ENCODE data around the gene PIP5KL1.

DNA sequence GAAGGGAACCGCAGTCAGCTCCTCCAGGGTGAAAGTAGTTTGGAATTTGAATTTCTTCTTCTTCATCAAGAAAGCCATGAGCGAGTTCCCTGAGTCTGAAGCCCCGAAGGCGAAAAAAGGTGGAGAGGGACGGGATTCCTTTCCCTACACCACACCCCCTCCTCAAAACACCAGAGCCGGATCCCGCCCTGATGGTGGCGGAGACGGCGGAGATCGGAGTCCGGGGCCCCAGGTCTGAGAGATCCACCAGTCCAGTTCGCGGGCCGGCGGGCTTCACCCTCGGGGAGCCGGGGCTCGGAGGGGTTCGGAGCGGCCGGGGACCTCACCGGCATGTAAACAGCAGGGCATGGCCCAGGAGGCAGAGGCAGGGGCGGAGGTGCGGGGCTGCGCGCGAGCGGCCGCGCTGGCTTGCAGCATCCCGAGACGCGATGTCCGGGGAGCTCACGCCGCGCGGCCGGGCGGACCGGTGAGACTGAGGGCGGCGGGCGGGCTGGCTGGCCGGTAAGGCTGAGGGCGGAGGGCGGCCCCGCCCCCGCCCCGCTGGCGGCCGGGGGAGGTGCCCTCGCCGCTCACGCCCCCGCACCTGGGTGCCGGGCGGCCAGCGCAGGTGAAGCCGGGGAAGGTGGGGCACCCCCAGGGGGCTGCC, 49.6 kb upstream of the PIP5KL1 start:
- no peak for TF ChIP-seq ZC3H10 (CRISPR knock-in tag; IDR thresholded peaks at IDR 0.05)
- TF ChIP-seq, protein P1, sequence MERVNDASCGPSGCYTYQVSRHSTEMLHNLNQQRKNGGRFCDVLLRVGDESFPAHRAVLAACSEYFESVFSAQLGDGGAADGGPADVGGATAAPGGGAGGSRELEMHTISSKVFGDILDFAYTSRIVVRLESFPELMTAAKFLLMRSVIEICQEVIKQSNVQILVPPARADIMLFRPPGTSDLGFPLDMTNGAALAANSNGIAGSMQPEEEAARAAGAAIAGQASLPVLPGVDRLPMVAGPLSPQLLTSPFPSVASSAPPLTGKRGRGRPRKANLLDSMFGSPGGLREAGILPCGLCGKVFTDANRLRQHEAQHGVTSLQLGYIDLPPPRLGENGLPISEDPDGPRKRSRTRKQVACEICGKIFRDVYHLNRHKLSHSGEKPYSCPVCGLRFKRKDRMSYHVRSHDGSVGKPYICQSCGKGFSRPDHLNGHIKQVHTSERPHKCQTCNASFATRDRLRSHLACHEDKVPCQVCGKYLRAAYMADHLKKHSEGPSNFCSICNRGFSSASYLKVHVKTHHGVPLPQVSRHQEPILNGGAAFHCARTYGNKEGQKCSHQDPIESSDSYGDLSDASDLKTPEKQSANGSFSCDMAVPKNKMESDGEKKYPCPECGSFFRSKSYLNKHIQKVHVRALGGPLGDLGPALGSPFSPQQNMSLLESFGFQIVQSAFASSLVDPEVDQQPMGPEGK (CRISPR knock-in tag; IDR thresholded peaks at IDR 0.05; ENCODE audit: borderline replicate concordance), result no peak
- no peak for TF ChIP-seq TOX (CRISPR knock-in tag; IDR thresholded peaks at IDR 0.05; ENCODE audit: borderline replicate concordance)
- no peak for TF ChIP-seq CSDC2 (CRISPR knock-in tag; IDR thresholded peaks at IDR 0.05)
- TF ChIP-seq, protein P2, sequence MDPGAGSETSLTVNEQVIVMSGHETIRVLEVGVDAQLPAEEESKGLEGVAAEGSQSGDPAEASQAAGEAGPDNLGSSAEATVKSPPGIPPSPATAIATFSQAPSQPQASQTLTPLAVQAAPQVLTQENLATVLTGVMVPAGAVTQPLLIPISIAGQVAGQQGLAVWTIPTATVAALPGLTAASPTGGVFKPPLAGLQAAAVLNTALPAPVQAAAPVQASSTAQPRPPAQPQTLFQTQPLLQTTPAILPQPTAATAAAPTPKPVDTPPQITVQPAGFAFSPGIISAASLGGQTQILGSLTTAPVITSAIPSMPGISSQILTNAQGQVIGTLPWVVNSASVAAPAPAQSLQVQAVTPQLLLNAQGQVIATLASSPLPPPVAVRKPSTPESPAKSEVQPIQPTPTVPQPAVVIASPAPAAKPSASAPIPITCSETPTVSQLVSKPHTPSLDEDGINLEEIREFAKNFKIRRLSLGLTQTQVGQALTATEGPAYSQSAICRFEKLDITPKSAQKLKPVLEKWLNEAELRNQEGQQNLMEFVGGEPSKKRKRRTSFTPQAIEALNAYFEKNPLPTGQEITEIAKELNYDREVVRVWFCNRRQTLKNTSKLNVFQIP (CRISPR knock-in tag; IDR thresholded peaks at IDR 0.05; ENCODE audit: borderline replicate concordance, low read depth), result no peak
- no peak for TF ChIP-seq ARNTL (CRISPR knock-in tag; IDR thresholded peaks at IDR 0.05; ENCODE audit: borderline replicate concordance, low read depth)
- TF ChIP-seq ZFP30 (CRISPR knock-in tag; IDR thresholded peaks at IDR 0.05), result no peak
- no peak for TF ChIP-seq RARB (CRISPR knock-in tag; IDR thresholded peaks at IDR 0.05)
- no peak for TF ChIP-seq ZNF8 (CRISPR knock-in tag; IDR thresholded peaks at IDR 0.05)
- TF ChIP-seq ZNF70 (CRISPR knock-in tag; IDR thresholded peaks at IDR 0.05), result no peak
- TF ChIP-seq PPARA (CRISPR knock-in tag; IDR thresholded peaks at IDR 0.05; ENCODE audit: borderline replicate concordance), result no peak

Measured in SK-N-SH treated with all-trans-retinoic acid at 6 μM for 48 hours (cell line).